A549 (cell line): ENCODE results near the gene MBD3. TPM values are rescaled to one million over a fixed set of nuclear protein-coding genes. Genes with fewer than 3 reads are reported as not detected.
"Not testable (repeated sequence)": the region's sequence is repeated elsewhere in the genome, so short reads cannot be mapped to it uniquely, and the experiment has no call there.

Experiments
- ATAC-seq, 2 experiments: fragments of 200-7000 bp in 1 of 2; fragments of >200 bp in 1 of 2; cut with Nextera tagmentation in 1 of 2; cut with Tn5 transposase in 1 of 2; 3 replicates each; pipeline versions ENCODE4 v1.8.0 to v1.9.1; 2018 to 2020; ENCODE audit warnings: mild to moderate bottlenecking in 1 of 2, moderate library complexity in 1 of 2
- CTCF ChIA-PET: fragments of 300-600 bp; sonication (Branson Sonifier 250); formaldehyde crosslinking; extraction: SDS; loops from one replicate; lab custom pipeline; 2021; ENCODE audit warnings: antibody characterized with exemption, inconsistent platforms; lab: Yijun Ruan, JAX
- POLR2A ChIA-PET: fragments of 350-600 bp; formaldehyde crosslinking; extraction: SDS; loops from one replicate; lab custom pipeline; 2021; ENCODE audit warnings: antibody characterized with exemption, inconsistent platforms; lab: Yijun Ruan, JAX
- DNase-seq, 2 experiments: peaks; one replicate each; pipeline versions ENCODE4 v3.0.0 to v3.0.0-alpha.2; 2011 to 2016; ENCODE audit warnings: low read depth in 1 of 2, low spot score in 1 of 2
- FAIRE-seq: peaks from 2 replicates; lab custom pipeline; 2011; peaks lifted over from hg19 to GRCh38; lab: Jason Lieb, UNC
- H3K27ac ChIP-seq, 2 experiments: fragments of >200 bp; sonication (Bioruptor Twin); formaldehyde crosslinking; 3 replicates each; pipeline ENCODE4 v1.5.1; 2016 to 2017
- H3K4me1 ChIP-seq: fragments of >200 bp; sonication (Bioruptor Twin); formaldehyde crosslinking; 3 replicates; pipeline ENCODE4 v1.6.1; 2016
- H3K4me2 ChIP-seq: fragments of >200 bp; sonication (Bioruptor Twin); formaldehyde crosslinking; 3 replicates; pipeline ENCODE4 v1.6.1; 2016
- H3K4me3 ChIP-seq: fragments of >200 bp; sonication (Bioruptor Twin); formaldehyde crosslinking; 3 replicates; pipeline ENCODE4 v1.5.1; 2016
- H3K9me3 ChIP-seq: fragments of >200 bp; sonication (Bioruptor Twin); formaldehyde crosslinking; 3 replicates; pipeline ENCODE4 v1.6.1; 2016
- ATOH8 ChIP-seq: fragments of 250-450 bp; sonication (Bioruptor Pico); IDR thresholded peaks from 2 replicates; pipeline ENCODE4 v1.5.0; 2020; ENCODE audit warnings: low read depth, mild to moderate bottlenecking, moderate library complexity
- CBX2 ChIP-seq: fragments of 200-600 bp; sonication (generic); IDR thresholded peaks from 2 replicates; pipeline ENCODE4 v1.6.1; 2016; ENCODE audit warnings: low read depth, mild to moderate bottlenecking, borderline replicate concordance
- EHMT2 ChIP-seq: fragments of 200-600 bp; sonication (generic); IDR thresholded peaks from 2 replicates; pipeline ENCODE4 v1.6.1; 2016; ENCODE audit warnings: antibody characterized with exemption, low read depth, mild to moderate bottlenecking, moderate library complexity
- EP300 ChIP-seq, 2 experiments: fragments of >200 bp; sonication (Bioruptor Twin); formaldehyde crosslinking; IDR thresholded peaks; 2 replicates in 1 of 2; 3 replicates in 1 of 2; pipeline ENCODE4 v1.6.1; 2016 to 2017
- FOSB ChIP-seq: fragments of 250-450 bp; sonication (Bioruptor Pico); IDR thresholded peaks from 2 replicates; pipeline ENCODE4 v1.5.0; 2020; ENCODE audit warnings: mild to moderate bottlenecking, moderate library complexity
- GATA3 ChIP-seq: IDR thresholded peaks from 2 replicates; pipeline ENCODE4 v1.6.1; 2012; ENCODE audit warnings: borderline replicate concordance
- HDAC2 ChIP-seq: fragments of 200-600 bp; sonication (generic); IDR thresholded peaks from 2 replicates; pipeline ENCODE4 v1.6.1; 2016
- JUNB ChIP-seq: fragments of >200 bp; sonication (Bioruptor Twin); formaldehyde crosslinking; IDR thresholded peaks from 2 replicates; pipeline ENCODE4 v1.6.1; 2016
- KDM1A ChIP-seq: fragments of 200-600 bp; sonication (generic); IDR thresholded peaks from 2 replicates; pipeline ENCODE4 v1.6.1; 2016; ENCODE audit warnings: low read depth, mild to moderate bottlenecking
- MAFK ChIP-seq: fragments of 450-650 bp; IDR thresholded peaks from 2 replicates; pipeline ENCODE4 v1.6.1; 2014; ENCODE audit not compliant: partially characterized antibody
- MAX ChIP-seq: IDR thresholded peaks from 2 replicates; pipeline ENCODE4 v1.6.1; 2012
- MAZ ChIP-seq: fragments of 150-350 bp; IDR thresholded peaks from 2 replicates; pipeline ENCODE4 v1.6.1; 2014; ENCODE audit warnings: antibody characterized with exemption, low read depth, low read length, borderline replicate concordance
- NPAS2 ChIP-seq: fragments of 250-450 bp; sonication (Bioruptor Pico); IDR thresholded peaks from 2 replicates; pipeline ENCODE4 v1.8.0; 2022; ENCODE audit warnings: mild to moderate bottlenecking, moderate library complexity, borderline replicate concordance
- RCOR1 ChIP-seq: fragments of 150-350 bp; IDR thresholded peaks from 2 replicates; pipeline ENCODE4 v1.6.1; 2014; ENCODE audit warnings: antibody characterized with exemption, low read length, low read depth
- TFCP2L1 ChIP-seq: fragments of 250-450 bp; sonication (Bioruptor Pico); IDR thresholded peaks from 2 replicates; pipeline ENCODE4 v1.5.0; 2021; ENCODE audit warnings: mild to moderate bottlenecking
- ZFP36 ChIP-seq: fragments of 450-650 bp; IDR thresholded peaks from 2 replicates; pipeline ENCODE4 v1.6.1; 2014; ENCODE audit warnings: borderline replicate concordance; ENCODE audit not compliant: partially characterized antibody
- WGBS: methylation state at CpG from one replicate; pipeline ENCODE4 v1.1.6; 2017; ENCODE audit errors: missing lambda C conversion rate; 5-methylcytosine and 5-hydroxymethylcytosine counted together
- polyA plus RNA-seq, 4 experiments: library from polyadenylated mRNA; depleted of rRNA in 3 of 4; stranded (reverse); fragments of >200 nt; fragmentation: RNase III in 1 of 4; extraction: RNeasy Plus Mini Kit Qiagen cat#74134 plus additional on column Dnase treatment in 1 of 4; gene quantifications; 2 replicates in 3 of 4; 3 replicates in 1 of 4; pipeline ENCODE4 v1.2.3, GENCODE V29; 2011 to 2017

The MBD3 gene
- polyA plus RNA-seq, 2 of the 4 experiments (the other 2 are of a cell fraction): 22.7 to 41.4 TPM

- ChIA-PET CTCF (interaction anchor here (0.6 to 1.2 kb wide), 3 partner anchors 106 to 275 kb away, joined by 3 read pairs; no protein-coding TSS in a partner anchor), POLR2A (no interaction called here)
- no peak for DNase-seq
- no peak overlapping the region for H3K4me3 ChIP-seq
- H3K4me2 ChIP-seq: no peak overlapping the region
- H3K9me3 ChIP-seq: no peaks in the 10 kb centered on the region; the same call in 2 of the 3 replicates
- 79% methylated on average over 14 of the region's 17 CpGs for WGBS
- no peaks in the 10 kb centered on the region for H3K4me1 ChIP-seq
- FAIRE-seq: no peak
- TF ChIP-seq CBX2 (no peak), MAX (no peak), MAFK (no peak), MAZ (no peak), EHMT2 (no peak), FOSB (no peak), RCOR1 (no peak)
- no peak overlapping the region for H3K27ac ChIP-seq
- no peak for ATAC-seq
Observed at GRCh38 chr19:1551068-1552040, 41.3 kb downstream of the MBD3 start.

GRCh38 chr19:1549332-1549945 is 43.2 kb downstream of the MBD3 start:
- Histone ChIP-seq H3K4me1 (no peaks in the 10 kb centered on the region), H3K4me2 (no peak overlapping the region), H3K27ac (no peak overlapping the region), H3K4me3 (no peak overlapping the region), H3K9me3 (no peaks in the 10 kb centered on the region; the same call in 2 of the 3 replicates)
- POLR2A ChIA-PET: no interaction called here
- no peak for DNase-seq
- TF ChIP-seq GATA3: no peak
- no peak for TF ChIP-seq EHMT2
- no peak for ATAC-seq
- CTCF ChIA-PET: interaction anchor here (1.2 kb wide), 1 partner anchor 245 kb away, joined by 4 read pairs; no protein-coding TSS in a partner anchor
- 98% methylated on average over 3 of the region's 4 CpGs for WGBS
- FAIRE-seq: no peak

GRCh38 chr19:1540365-1540925 is 52.2 kb downstream of the MBD3 start:
- DNase-seq (no peak), FAIRE-seq (no peak), ATAC-seq (no peak)
- CTCF ChIA-PET: no interaction called here
- POLR2A ChIA-PET: no interaction called here
- no peaks in the 10 kb centered on the region for H3K4me1 ChIP-seq
- no peak overlapping the region for H3K27ac ChIP-seq
- H3K4me2 ChIP-seq: no peak overlapping the region
- H3K4me3 ChIP-seq: no peak overlapping the region
- 53% methylated on average over 14 of the region's 17 CpGs for WGBS
- H3K9me3 ChIP-seq: 0 out of 3 replicates have a peak, but pooled peaks cover 3% of the 10 kb centered on the region
- TF ChIP-seq CBX2: no peak
- TF ChIP-seq JUNB: no peak
- no peak for TF ChIP-seq FOSB
- TF ChIP-seq ZFP36: no peak
- no peak for TF ChIP-seq NPAS2 (CRISPR knock-in tag)
- no peak for TF ChIP-seq TFCP2L1 (CRISPR knock-in tag)
- TF ChIP-seq HDAC2: no peak
- TF ChIP-seq KDM1A: no peak
- TF ChIP-seq EP300 (IDR thresholded peaks at IDR 0.05): no peak
- no peak for TF ChIP-seq GATA3
- no peak for TF ChIP-seq MAFK
- TF ChIP-seq ATOH8 (CRISPR knock-in tag): no peak

- ATAC-seq, FAIRE-seq, DNase-seq, H3K4me2 ChIP-seq, H3K9me3 ChIP-seq, H3K27ac ChIP-seq, POLR2A ChIA-PET, H3K4me1 ChIP-seq, CTCF ChIA-PET, H3K4me3 ChIP-seq: not testable (repeated sequence)
- 85% methylated on average over 11 of the region's 11 CpGs for WGBS
Observed at GRCh38 chr19:1539749-1540148, 52.9 kb downstream of the MBD3 start.
